HG02798 (cell line): Measurements from ENCODE around the gene VAV3.

Experiments used
- ATAC-seq: cut with Tn5 transposase; IDR thresholded peaks from one replicate; pipeline ENCODE4 v1.9.1; 2021; ENCODE audit warnings: mild to moderate bottlenecking; ENCODE audit not compliant: unreplicated experiment, poor library complexity

VAV3 gene

DNA sequence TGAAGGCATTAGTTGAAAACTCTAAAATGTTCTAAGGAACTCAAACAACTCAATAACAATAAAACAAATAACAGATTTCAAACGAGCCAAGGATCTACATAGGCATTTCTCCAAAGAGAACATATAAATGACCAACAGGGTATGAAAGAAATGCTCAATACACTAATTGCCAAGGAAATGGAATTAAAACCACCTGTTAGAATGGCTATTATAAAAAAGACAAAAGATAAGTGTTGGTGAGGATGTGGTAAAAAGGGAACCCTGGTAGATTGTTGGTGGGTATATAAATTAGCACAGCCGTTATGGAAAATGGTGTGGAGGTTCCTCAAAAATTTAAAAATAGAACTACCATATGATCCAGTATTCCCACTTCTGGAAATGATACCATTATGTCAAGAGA is 9.1 kb upstream of the VAV3 start:
- no peak for ATAC-seq

DNA sequence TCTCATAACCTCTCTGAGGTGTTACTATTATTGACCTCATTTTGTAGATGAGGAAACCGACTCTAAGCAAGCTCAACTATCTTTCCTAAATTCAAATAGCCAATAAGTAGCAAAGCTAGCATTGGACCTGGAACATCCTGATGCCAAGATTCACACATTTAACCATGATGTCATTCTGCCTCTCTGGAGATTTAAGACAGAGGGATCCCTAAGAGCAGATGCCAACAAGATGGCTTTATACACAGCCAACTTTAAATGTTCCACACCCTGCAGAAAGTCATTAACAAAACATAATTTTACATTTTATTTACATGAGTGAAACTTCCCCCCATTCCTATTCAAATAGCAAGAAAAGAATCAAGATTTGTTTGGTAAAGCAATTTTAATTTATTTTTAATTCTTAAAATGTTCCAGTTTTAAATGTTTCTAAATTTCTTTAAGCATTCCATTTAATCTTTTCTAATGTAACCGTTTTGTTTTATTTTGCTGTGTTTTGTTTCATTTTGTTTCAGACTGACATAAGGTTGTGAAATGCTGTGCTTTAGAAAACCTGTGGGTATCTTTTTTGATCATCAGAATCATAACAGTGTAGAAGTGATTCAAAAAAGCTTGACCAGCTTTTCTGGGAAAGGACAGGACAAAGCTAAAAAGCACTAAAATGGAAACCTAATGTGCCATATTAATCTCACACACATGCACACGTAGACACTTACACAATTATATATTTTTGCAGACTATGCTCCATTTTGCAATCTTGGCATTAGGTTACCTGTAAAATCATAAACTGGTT is 7.6 kb upstream of the VAV3 start:
- no peak for ATAC-seq

DNA sequence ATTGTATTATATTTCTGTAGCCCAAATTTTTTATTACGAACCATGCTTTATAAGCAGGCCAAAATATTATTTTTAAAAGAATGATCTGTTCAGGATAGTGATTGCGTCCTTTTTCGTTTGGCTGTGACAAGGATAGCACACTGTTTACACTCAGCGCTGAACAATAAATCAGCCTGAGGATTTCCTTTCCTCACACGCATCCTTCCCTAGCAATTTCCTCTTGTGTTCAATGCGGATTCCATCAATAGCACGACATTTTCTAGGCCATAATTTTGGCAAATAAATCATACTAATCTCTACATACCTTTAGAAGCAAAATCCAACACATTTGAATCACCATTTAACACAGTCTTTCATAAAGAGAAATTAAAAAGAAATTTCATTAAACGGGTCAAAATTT is 1.6 kb upstream of the VAV3 start:
- no peak for ATAC-seq

DNA sequence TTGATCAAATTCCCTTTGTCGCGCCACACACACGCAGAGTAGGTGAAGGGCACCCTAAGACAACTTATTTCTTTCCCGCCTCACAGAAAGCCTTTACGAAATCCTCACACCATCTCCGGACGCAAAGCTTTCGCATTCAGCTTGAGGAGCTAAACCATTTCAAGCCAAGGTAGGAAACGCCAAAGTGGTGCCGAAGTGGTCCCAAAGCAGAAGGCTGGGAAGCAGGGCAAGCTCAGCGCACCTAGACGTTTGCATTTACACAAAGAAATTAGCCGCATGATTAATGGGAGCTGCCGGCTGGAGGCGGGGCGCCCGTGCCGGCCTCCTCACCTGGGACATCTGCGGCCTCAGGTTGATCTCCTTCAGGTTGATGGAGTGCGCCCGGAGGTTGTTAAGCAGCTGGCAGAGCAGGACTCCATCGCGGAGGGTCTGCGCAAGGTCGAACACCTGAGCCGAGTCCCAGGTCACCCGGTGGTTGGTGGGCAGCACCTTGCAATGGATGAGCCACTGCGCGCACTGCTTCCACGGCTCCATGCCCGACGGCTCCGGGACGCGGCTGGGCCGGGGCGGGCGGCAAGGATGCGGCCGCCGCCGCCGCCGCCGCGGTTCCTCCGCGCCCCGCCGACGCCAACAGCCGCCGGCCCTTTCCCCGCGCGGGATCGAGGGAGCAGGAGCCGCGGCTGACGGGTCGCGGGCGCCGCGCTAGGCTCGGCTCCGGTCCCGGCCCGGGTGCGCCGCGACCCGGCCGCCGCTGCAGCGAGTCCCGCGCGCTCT is 457 bp downstream of the VAV3 start:
- peak; percentile 17 for ATAC-seq

DNA sequence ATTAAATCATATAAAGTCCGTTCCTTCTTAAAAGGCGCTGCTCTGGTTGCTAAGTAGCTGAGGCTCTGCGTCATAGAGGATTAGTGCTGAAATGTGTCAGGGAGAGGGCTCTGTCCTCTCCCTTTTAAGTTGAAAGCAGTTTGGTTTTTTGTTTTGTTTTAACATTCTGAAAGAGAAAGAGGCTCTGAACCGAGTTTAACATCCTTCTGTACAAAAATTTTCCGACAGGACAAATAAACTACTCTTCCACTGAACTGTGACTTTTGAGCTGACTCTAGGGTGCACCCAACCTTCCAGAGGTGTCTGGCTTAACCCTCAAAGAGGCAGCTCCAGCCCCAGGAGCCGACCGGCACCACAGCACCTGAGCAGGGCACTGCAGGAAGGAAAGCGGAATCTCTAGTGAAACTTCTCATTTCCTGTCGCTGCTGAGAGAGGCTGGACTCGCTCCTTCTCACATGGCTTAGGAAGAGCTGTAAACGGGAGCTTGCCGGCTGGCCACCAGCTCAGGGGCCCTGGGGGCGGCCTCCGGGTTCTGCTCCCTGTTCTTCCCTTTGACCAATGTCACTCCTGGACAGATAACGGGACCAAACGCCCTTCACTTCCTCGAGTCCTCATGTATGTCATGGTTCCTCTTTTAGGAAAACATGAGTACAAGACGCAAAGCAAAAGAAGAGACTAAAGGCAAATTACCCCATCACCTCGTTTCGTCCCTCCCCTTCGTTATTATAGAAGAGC is 1.2 kb downstream of the VAV3 start:
- ATAC-seq: peak; percentile 74

DNA sequence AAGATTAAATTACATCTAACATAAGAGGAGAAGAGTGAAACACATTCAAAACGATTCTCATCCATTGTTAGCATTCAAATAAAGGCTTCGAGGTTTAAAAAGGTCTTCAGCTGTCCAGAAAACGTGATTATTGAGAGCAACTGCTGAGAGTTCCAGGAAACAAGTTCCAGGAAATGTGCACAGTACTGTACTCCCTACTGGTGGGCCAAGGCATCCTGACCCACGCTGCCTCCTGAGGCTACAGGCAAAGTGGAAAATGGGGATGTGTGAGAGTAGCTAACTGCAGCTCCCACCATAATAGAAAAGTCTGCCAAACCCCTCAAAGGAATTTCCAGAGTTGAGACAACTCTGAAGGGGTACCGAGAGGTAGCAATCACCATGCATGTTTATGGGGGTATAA is 2.0 kb downstream of the VAV3 start:
- no peak for ATAC-seq

DNA sequence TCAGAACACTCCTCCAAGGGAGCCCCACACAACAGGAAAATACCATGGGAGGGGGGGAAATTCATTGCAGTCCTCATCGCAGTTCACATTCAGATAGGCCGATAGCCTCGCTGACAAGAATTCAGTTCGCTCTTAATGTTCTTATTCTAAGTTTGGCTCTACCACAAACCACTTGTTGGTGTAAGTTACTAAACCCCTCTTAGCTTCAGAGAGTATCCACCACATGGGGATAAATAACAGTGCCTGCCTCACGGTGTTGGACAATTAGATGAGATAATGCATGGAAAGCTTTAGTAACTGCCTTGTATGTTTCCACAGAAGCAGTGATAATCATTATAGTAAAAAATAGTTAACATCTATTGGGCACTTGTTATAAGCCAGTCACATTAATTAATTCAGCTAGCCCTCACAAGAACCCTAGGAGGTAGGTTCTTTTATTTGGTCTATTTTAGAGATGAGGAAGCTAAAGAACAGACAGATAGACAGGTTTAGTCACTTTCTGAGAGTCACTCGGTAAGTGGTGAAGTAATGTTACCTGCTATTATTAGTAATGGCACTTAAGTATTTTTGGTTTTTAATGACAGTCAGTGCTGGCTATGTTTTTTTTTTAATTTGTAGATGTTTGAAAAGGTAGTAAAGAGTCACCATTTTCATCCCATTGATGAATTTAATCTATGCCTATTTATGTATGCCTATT is 10.1 kb downstream of the VAV3 start:
- no peak for ATAC-seq

DNA sequence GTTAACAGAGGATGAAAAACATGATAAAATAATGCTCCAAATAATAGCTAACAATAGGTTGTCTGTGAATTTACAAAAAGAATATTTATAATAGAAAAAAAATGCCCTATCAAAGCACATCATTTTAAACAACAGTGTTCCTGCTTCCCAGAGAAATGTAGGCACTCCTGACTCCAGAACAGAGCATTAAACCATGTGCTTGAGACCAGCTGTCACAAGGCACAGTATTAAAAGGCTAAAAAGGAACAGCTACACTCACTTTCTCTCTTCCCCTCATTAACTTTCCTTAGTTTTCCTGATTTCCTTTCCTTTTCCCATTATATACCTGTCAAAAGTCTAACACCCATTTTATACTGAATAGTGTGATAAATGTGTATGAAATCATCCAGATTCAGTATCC is 10.9 kb downstream of the VAV3 start:
- no peak for ATAC-seq

DNA sequence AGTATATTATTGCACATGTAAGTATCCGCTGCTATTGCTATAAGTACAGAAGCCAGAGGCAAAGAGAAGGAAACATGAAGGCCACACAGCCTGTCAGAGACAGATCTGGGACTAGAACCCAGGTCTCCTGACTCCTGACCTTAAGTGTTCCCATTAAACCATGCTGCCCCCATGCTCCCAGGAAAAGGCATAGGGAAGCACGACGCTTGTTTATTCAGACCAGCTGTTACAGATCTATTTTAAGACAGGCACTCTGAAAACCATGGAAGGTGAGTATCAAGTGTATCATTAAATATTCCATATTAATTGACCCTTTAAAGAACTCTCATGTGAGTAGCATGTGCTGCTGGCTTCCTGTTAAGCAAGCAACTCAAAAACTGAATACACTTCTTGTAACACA is 11.4 kb downstream of the VAV3 start:
- ATAC-seq: no peak

DNA sequence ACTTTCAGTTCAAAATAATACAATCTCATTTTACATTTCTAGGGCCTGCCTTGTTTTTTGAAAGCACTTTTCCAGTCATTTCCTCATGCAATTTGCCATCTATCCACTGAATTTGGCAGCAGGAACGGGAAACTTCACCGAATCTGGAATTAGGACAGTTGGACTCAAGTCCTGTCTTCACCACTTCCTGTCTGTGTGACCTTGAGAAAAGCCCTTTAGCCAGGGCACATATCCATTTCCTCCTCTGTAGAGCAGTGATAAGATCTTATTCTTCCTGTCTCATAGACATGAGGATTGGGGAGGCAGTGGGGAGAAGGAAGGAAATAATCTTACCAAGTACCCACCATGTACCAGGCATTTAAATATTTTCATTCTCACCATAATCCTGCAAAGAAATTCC is 12.0 kb downstream of the VAV3 start:
- ATAC-seq: no peak

DNA sequence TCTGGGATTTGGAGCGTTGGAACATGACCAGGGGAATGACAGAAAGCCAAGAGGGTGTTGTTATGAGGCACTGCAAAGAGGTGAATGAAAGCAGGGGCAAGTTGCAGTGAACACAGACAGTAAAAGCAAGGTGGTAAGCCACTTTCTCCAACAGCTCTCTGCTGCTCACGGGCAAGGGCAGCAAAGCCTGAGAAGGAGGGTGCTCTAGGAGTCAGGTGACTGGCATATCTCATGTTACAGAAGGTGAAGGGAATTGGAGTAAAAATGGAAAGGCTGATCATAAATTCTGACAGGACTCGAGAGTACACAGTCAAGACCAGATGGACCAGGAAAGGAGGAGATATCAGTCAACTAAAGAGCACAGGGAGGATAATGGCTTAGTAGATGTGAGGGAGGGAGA is 14.5 kb downstream of the VAV3 start:
- no peak for ATAC-seq

DNA sequence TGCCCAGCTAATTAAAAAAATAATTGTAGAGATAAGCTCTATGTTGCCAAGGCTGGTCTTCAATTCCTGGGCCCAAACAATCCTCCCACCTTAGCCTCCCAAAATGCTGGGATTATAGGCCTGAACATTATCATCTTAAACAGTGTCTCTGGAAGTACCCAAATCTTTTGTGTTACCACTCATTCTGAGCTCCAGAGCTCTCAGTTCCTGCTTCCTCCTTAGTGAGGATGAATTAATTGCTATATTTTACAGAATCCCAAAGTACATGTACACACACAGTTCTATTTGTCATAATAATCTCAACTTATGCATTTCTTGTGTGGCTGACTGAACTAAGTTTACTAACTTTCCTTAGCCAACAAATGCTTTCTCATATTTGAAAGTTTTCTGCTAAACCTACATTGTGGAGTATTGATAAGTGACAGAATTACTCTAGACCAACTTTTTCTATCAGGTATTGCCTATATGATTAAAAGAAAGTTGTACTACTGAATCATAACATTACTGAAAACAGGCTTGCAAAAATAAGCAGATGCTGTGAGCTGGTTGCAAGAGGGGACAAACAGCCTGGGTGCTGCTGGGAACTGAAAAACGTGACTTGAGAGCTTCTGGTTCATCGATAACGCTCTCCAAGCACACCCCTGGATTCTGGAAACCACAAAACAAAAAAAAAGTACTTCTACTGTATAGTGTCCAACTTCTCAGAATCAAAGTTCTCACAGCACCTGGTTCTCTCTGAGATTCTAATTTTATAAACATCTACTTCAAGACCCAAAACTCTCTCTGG is 15.3 kb downstream of the VAV3 start:
- peak; percentile 86 for ATAC-seq

DNA sequence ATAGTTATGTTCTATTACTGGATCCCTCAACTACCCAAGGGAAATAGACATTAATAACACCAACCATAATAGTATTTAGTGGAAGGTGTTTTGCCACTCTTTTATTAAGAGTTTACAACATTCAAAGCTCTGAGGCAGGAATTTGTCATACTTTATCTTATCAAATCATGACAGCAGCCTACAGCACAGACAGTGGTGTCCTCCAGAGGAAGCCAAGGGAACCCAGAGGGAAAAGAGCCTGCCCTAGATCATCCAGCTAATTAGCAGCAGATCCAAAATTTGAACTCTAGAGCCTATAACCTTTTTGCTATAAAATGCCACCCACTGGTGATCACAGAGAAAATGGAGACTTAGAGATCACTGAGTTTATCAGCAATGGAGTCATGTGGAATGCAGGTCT is 18.2 kb downstream of the VAV3 start:
- ATAC-seq: no peak

DNA sequence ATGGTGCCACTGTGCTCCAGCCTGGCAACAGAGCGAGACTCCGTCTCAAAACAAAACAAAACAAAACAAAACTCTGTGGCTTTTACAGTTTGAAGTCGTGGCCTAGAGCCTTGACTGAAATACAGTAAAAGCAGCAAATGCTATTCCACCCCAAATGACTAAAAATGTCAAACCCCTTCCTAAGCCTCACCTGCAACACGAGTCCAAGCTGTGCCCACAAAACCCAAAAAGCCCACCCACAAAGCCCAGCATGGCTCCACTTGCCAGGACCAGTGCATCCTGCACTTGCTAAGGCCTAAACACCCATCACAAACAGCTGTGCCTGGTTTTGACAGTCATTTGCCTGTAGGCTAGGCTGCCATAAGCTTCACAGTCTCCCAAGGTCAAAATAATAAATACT is 21.3 kb downstream of the VAV3 start:
- no peak for ATAC-seq

DNA sequence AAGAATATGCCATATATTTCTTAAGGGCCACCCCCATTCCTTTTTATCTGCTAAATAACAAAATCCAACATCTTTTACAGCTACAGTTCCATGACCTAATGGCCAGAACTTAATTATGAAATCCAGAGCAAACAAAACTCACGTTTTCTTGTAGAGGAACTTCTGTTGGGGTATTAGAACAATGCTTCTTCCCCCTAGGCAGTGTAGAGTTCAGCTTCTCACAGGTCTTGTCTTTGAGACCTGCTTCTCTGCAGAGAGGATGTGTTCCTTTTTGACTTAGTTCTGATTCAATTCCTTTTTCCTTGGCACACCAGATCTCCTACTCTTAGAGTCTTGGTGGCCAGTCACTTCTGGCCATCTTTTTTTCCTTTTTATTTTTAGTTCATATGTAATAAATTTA is 22.2 kb downstream of the VAV3 start:
- no peak for ATAC-seq

DNA sequence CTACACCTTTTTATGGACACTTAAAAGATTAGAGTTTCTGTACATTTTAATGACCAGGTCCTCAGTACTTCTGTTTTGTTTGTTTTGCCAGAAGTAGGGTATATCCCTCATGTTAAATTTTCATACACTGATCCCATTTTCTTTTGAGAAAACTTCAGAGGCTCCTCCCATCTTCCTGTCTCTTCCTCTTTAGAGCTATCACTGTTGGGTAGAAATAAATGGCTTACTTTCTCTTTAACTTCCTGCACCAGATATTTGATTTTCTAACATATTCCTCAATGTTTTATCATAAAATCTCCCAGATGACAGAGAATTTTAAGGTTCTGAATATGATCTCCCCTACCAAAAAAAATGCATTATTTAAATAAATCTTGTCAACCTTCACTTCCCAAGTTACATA is 23.4 kb downstream of the VAV3 start:
- ATAC-seq: no peak

DNA sequence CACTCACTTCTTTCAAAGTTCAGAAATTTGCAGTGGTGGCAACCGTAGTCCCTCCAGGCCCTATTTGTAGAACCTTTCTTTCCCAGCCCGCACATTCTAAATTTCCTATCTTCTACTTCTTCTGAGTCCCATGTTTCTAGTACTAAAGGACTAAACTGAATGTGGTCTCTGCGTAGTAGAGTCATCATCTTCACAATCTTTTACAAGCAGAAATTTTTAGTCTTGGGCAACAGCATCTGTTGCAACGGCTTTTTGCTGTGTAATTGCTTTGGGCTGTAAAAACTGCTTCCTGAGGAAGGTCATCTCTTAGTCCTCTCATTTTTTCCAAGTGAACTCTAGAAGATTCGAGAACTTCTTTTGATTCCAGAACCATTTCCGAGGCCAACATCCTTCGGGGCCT is 23.9 kb downstream of the VAV3 start:
- no peak for ATAC-seq

DNA sequence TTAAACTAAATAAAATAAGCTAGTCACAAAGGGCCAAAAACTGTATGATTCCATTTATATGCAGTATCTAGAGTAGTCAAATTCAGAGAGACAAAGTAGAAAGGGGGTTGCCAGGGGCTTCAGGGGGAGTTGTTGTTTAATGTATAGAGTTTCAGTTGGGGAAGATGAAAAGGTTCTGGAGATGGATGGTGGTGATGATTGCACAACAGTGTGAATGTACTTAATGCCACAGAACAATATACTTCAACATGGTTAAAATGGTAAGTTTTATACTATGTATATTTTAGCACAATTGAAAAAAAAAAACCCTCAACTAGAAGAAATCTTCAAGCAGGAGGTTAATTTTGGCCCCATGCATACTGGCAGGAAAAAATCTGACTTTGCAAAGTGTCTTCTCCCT is 24.3 kb downstream of the VAV3 start:
- ATAC-seq: no peak

DNA sequence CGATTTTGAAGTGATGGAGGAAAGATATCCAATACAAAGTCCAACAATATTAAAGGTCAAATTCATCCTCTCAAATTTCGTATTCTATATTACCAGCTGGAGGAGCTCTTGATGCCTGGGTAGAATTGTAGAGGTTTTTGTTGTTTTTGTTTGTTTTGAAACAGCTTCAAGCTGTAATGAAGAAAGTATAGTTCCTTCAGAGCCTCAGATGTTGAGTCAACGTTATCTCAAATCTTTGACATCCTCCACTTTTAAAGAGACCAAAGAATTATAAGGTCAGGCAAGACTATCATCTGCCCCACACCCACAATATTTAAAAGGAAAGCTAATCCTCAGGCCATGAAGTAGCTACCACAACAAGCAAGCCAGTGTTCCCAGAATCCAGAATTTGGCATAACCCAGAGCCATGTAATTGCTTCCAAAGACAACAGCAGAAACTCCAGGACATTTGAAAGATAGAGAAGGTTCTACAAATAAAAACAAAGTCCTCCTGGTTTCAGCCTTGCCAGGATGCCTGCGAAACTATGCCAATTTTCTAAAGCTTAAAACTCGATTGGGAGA is 24.9 kb downstream of the VAV3 start:
- no peak for ATAC-seq

DNA sequence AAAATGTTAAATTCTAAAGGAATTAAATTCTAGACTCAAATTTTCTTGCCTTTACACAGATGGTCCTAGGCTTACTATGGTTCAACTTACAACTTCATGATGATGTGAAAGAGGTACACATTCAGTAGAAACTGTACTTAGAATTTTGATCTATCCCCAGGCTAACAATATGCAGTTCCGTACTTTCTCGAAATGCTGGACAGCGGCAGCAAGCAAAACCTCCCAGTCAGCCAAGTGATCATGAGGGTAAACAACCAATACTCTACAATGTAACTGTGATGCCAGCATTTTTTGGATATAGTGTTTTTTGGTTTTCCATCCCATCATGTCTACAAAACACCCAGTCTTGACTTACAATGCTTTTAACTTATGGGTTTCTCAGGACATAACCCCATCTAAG is 25.7 kb downstream of the VAV3 start:
- no peak for ATAC-seq
